NCI-H524 (cell line): ENCODE results near the gene OR10AD1.
"Not testable (repeated sequence)": the region's sequence is repeated elsewhere in the genome, so short reads cannot be mapped to it uniquely, and the experiment has no call there.

ENCODE experiments used
- DNase-seq, 2 experiments: peaks; one replicate each; lab custom pipeline; 2025; lab: John Stamatoyannopoulos, UW

OR10AD1 gene

GRCh38 chr12:48160807-48161206 lies 42.3 kb downstream of the OR10AD1 start:
- DNase-seq = no peak

- DNase-seq = no peak
These were observed 43.0 kb downstream of the OR10AD1 start for GRCh38 chr12:48160046-48160445.

- DNase-seq = no peak
These were observed 45.2 kb downstream of the OR10AD1 start for GRCh38 chr12:48157889-48158370.

GRCh38 chr12:48157018-48157888 lies 45.8 kb downstream of the OR10AD1 start, which contains the start of gene ASB8:
TSS of gene ASB8 (minus strand) at chr12:48157515. CDS start at chr12:48153496, 4,019 bp downstream.
- peak; percentile 93 to 98 for DNase-seq

GRCh38 chr12:48156652-48157017 lies 46.5 kb downstream of the OR10AD1 start:
- DNase-seq = no peak

- DNase-seq = not testable (repeated sequence)
These were observed 47.3 kb downstream of the OR10AD1 start for GRCh38 chr12:48155786-48156185.
